ENCODE data around the gene APCDD1.

Gene APCDD1

DNA sequence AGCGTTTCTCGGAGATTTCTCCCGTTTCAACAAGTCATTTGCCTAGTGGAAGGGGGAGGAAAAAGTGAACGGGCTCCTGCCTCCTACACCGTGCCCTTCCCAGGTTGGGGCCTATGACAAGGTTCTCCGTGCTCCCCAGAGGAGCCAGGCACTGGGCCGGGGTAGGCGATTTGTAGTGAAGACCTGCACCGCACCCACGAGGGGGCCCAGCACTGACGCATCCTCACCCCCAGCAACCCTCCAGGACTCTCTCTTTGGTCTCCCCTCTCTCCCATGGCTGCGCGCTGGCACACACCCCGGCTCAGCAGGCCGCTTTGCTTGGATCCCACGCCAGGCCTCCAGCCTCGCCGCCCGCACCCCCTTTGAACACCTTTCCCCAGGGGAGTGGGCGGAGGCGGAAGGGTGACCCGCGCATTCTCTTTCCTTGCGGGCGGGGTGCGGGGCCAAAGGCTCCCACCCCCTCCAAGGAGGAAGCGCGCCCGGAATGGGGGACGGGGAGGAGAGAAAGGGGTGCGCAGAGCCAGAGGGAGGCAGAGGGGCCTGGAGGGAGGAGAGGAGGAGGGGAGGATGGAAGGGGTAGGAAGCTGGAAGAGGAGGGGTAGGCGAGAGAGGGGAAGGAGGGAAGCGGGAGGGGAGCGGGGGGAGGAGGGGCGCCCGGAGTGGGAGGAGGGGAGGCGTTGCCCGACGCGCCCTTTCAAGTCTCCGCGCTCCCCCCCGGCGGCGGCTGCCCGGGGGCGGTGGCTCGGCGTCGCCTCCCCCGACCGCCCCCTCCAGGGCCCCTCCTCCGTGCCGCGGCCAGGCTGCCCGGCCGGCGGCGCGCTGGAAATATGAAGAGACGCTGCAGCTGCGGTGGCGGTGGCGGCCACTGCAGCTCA lies at the start of gene APCDD1:
TSS of gene APCDD1 (plus strand) at position 830 of the 875 bp plus-strand sequence. CDS start 347 bp downstream, outside the sequence.
- in situ Hi-C loops (cut with HindIII; ENCODE audit: low sequenced_read_pairs) = no loop called here

- in situ Hi-C loops (cut with HindIII; ENCODE audit: low sequenced_read_pairs) = no loop called here
Observed at GRCh38 chr18:10405014-10405493, 49.4 kb upstream of the APCDD1 start.

- in situ Hi-C loops (cut with HindIII; ENCODE audit: low sequenced_read_pairs) = no loop called here
Observed at GRCh38 chr18:10405816-10406663, 48.4 kb upstream of the APCDD1 start.

- in situ Hi-C loops (cut with HindIII; ENCODE audit: low sequenced_read_pairs) = no loop called here
Observed at GRCh38 chr18:10408131-10408530, 46.3 kb upstream of the APCDD1 start.

DNA sequence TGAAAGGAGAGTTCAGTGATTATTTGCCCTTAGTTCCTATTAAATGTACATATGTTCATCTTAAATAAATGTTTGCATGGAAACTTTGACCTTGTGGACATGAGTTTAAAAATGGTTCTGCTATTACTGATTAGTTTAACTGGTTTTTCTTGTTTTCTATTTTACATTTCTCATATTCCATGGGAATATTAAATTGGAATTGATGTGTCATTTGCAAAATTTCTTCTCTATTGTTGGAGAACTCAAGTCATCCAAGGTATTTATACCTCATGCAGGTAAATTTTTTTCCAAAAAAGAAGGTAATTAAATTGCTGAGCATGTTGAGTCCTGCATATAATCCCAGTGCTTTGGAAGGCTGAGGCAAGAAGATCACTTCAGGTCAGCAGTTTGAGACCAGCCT lies 45.4 kb upstream of the APCDD1 start:
- in situ Hi-C loops (cut with HindIII; ENCODE audit: low sequenced_read_pairs) = no loop called here

DNA sequence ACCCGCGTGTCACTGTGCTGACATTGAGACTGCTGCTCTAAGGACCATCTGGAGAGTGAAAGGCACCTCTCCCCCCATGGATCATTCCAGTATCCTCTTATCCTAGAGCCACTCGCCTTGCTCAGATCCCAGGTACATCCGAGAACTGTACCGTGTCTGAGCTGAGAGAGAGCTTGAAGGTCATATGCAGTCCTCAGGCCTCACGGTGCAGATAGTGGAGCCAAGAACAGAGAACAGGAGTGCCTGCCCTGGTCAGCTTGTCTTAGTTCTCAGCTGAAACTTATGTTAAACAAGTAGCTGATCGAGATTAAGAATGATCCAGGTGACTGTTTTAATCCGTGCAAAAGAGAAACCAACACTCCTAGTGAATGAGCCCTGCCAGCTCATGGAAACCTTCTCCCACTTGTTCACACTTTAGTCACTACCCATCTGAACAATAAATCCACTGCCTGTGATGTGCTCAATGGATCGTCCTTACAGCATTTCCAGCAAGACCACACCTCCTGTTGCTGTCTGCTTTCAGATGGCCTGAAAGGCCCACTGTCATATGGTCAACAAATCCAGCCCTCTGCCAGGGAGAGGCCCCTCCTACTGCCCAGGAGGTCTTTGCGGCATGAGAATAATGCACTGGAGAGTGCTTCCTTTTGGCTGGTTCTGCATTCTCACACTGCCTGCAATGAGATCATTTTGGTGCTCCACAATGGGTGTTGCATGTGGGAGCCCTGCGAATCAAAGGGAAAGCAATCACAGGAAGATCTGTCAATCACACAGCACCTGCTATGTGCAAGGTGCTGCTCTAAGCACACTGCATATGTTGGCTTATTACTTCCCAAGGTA lies 43.7 kb upstream of the APCDD1 start:
- in situ Hi-C loops (cut with HindIII; ENCODE audit: low sequenced_read_pairs) = no loop called here

- in situ Hi-C loops (cut with HindIII; ENCODE audit: low sequenced_read_pairs) = no loop called here
Observed at GRCh38 chr18:10412933-10413332, 41.5 kb upstream of the APCDD1 start.

GRCh38 chr18:10413722-10414121 lies 40.7 kb upstream of the APCDD1 start:
- in situ Hi-C loops (cut with HindIII; ENCODE audit: low sequenced_read_pairs) = no loop called here

DNA sequence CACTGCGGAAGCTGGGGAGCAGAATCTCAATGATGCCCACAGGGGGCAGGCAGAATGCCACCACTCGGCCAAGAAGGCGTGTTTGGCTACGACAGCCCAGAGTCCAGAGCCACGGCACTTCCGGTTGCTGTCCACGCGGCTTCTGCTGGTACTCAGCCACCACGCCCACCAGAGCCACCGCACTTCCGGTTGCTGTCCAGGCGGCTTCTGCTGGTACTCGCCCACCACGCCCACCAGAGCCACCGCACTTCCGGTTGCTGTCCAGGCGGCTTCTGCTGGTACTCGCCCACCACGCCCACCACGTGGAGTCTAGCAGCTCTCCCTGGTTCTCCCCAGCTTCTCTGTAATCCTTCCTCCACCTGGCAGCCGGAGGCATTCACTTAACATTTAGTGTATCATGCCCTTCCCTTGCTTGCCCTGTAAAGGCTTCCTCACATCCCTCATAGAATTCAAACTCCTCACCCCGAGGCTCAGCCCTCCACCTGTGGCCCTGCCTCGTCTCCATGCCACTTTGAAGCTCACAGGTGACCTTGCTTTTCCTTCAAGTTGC lies 40.1 kb upstream of the APCDD1 start:
- in situ Hi-C loops (cut with HindIII; ENCODE audit: low sequenced_read_pairs) = no loop called here

DNA sequence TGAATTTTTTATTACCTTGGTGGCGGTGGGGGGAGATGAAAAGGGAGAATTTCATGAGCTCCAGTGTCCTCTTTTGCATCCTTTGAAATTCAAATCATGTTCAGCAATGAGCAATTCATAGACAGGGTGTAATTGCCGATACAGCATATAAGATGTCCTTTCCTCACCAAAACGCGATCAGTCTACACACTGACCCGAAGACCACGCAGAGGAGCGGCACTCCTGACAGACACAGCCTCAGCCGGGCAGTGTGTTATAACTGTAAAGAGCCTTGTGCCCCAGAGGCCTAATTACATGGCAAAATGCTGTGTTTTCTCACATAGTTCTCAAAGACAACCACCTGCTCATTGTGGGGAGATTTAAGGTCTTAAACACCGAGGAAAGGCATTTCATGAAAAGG lies 38.4 kb upstream of the APCDD1 start:
- in situ Hi-C loops (cut with HindIII; ENCODE audit: low sequenced_read_pairs) = no loop called here

GRCh38 chr18:10417191-10417590 lies 37.2 kb upstream of the APCDD1 start:
- in situ Hi-C loops (cut with HindIII; ENCODE audit: low sequenced_read_pairs) = no loop called here

DNA sequence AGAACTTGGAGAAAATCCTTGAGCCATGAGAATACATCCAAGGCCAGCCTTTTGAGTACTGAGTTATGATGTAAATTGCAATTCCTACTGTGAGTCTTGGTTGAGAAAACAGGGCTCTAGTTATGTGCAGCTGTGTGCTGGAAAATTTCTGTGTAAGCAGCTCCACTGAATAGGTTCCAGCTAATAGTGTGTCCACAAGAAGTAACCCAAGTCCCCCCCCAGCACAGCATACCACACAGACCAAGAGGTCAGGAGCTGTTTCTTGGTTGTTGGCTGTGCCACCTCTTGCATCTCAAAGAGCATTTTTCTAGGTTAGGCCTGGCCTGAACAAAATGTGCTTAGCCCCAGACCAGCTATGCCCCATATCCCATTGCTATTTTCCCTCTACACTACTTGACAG lies 36.8 kb upstream of the APCDD1 start:
- in situ Hi-C loops (cut with HindIII; ENCODE audit: low sequenced_read_pairs) = no loop called here

GRCh38 chr18:10418836-10419235 lies 35.6 kb upstream of the APCDD1 start:
- in situ Hi-C loops (cut with HindIII; ENCODE audit: low sequenced_read_pairs) = no loop called here

GRCh38 chr18:10419420-10420103 lies 34.9 kb upstream of the APCDD1 start:
- in situ Hi-C loops (cut with HindIII; ENCODE audit: low sequenced_read_pairs) = no loop called here

GRCh38 chr18:10420561-10421352 lies 33.7 kb upstream of the APCDD1 start:
- in situ Hi-C loops (cut with HindIII; ENCODE audit: low sequenced_read_pairs) = no loop called here

GRCh38 chr18:10421859-10422258 lies 32.6 kb upstream of the APCDD1 start:
- in situ Hi-C loops (cut with HindIII; ENCODE audit: low sequenced_read_pairs) = no loop called here

GRCh38 chr18:10422731-10423130 lies 31.7 kb upstream of the APCDD1 start:
- in situ Hi-C loops (cut with HindIII; ENCODE audit: low sequenced_read_pairs) = no loop called here

DNA sequence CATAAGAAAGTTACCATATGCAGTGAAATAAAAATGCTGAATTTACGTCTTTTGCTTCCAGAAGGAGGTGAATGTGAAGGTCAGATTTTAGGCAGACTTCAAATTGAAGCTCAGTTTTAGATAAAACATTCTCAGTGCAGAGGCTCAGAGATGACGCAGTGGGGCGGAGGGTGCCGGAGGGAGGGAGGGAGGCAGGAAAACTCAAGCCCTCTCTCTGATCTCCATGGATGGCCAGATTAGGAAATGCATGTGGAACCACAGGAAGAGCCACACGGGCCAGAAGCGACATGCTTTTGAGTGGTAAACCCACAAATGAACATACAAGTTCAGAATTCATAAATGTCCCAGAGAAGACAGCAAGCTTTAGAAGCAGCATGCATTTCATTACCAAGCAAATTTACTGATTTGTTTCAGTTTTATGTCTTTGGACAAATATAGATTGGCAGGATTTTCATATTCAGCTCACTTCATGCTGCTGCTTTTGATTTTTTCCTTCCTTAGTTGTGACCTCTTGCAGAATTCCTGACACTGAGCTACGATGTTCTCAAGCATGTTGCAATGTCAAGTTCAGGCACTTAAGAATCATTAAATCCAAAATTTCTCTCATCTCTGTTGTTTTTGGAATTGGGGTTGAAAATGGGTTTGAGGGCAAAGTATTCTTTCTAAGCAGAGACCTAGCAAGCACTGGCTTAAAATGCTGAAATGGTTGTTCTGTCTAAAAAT lies 29.7 kb upstream of the APCDD1 start:
- in situ Hi-C loops (cut with HindIII; ENCODE audit: low sequenced_read_pairs) = no loop called here

DNA sequence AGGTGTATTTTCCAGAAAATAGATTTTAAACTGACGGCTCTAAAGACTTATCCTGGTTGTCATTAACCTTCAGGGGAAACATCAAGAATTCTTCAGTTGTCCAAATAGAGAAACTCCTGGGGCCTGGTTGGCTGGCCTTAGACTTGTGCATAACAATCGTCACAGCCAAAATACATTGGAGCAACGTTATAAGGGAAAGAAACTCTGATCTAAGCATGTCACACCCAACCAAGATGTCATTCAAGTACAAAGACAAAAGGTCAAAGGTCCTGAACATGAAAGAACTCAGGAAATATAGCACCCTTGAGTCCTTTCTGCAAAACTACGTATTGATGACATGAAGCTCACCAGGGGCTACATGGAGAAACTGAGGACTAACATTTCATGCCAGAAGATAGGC lies 23.8 kb upstream of the APCDD1 start:
- in situ Hi-C loops (cut with HindIII; ENCODE audit: low sequenced_read_pairs) = no loop called here
